ENCODE measurements around the gene NRIP1. TPM values are rescaled to one million over a fixed set of nuclear protein-coding genes. Genes with fewer than 3 reads are reported as not detected.

Gene NRIP1
- total and polyA plus RNA-seq, 2 of the 13 experiments (the other 11 are each of a cell fraction or from before 2014, with no cell fraction given), result 21.0 to 69.0 TPM

- TF ChIP-seq ZNF704 (CRISPR knock-in tag; IDR thresholded peaks at IDR 0.05; ENCODE audit: borderline replicate concordance), result no peak
- no peak for TF ChIP-seq PHB2 (IDR thresholded peaks at IDR 0.05; ENCODE audit: partially characterized antibody)
- TF ChIP-seq TCF7 (IDR thresholded peaks at IDR 0.05; ENCODE audit: low read depth), result peak; percentile 95
- peak in 1 of 2 experiments; percentile 61; a peak in 1 of 4 replicates for TF ChIP-seq KLF16 (CRISPR knock-in tag; IDR thresholded peaks at IDR 0.05)
- peak; percentile 66 for TF ChIP-seq ATF1 (CRISPR knock-in tag; IDR thresholded peaks at IDR 0.05)
- no peak for TF ChIP-seq SP140L (CRISPR knock-in tag; IDR thresholded peaks at IDR 0.05; ENCODE audit: borderline replicate concordance)
- 0 out of 2 replicates have a peak, but pooled peaks have one; percentile 32 for TF ChIP-seq ZNF570 (CRISPR knock-in tag; IDR thresholded peaks at IDR 0.05; ENCODE audit: borderline replicate concordance)
- no peak; the same call in 1 of the 2 replicates for TF ChIP-seq ZNF710 (CRISPR knock-in tag; IDR thresholded peaks at IDR 0.05; ENCODE audit: borderline replicate concordance)
- no peak for TF ChIP-seq JUND (CRISPR knock-in tag; IDR thresholded peaks at IDR 0.05)
- TF ChIP-seq ZNF451 (CRISPR knock-in tag; IDR thresholded peaks at IDR 0.05), result no peak
- no peak for TF ChIP-seq ETV6 (CRISPR knock-in tag; conservative IDR thresholded peaks at IDR 0.05)
- no peak; the same call in 1 of the 2 replicates for TF ChIP-seq ZNF230 (CRISPR knock-in tag; IDR thresholded peaks at IDR 0.05)
- TF ChIP-seq HOXA3 (CRISPR knock-in tag; IDR thresholded peaks at IDR 0.05), result no peak
- TF ChIP-seq SNRNP70 (IDR thresholded peaks at IDR 0.05; ENCODE audit: low read depth, low read length), result no peak
- TF ChIP-seq HBP1 (CRISPR knock-in tag; IDR thresholded peaks at IDR 0.05; ENCODE audit: low read depth), result no peak
- TF ChIP-seq ZFP36L2 (CRISPR knock-in tag; IDR thresholded peaks at IDR 0.05), result no peak
- no peak for TF ChIP-seq YEATS4 (CRISPR knock-in tag; IDR thresholded peaks at IDR 0.05; ENCODE audit: borderline replicate concordance)
- TF ChIP-seq PBX2 (CRISPR knock-in tag; IDR thresholded peaks at IDR 0.05), result no peak
- no peak for TF ChIP-seq RNF2 (conservative IDR thresholded peaks at IDR 0.05; ENCODE audit: low read depth)
- no peak for TF ChIP-seq ZNF672 (CRISPR knock-in tag; IDR thresholded peaks at IDR 0.05)
- TF ChIP-seq ATF6 (CRISPR knock-in tag; conservative IDR thresholded peaks at IDR 0.05), result no peak
- peak; percentile 56; the same call in 1 of the 2 replicates for TF ChIP-seq MEIS1 (CRISPR knock-in tag; IDR thresholded peaks at IDR 0.05; ENCODE audit: borderline replicate concordance)
- no peak for TF ChIP-seq STAT5B (CRISPR knock-in tag; IDR thresholded peaks at IDR 0.05)
These were observed 121.9 kb downstream of the NRIP1 start (continued) for GRCh38 chr21:14942801-14943490.

Data from HepG2 (cell line).